K562 (cell line): Measurements from ENCODE around the gene TNFRSF11A. TPM values are rescaled to one million over a fixed set of nuclear protein-coding genes. Genes with fewer than 3 reads are reported as not detected.

Experiments used
- ATAC-seq: fragments of 200-7000 bp; cut with Tn5 transposase; 3 replicates; pipeline ENCODE4 v1.9.1; 2020; ENCODE audit warnings: moderate library complexity
- BruUV-seq: library from RNA; stranded (reverse); fragments of 400-500 nt; replicated peaks from 2 replicates; lab custom pipeline; 2021; lab: Mats Ljungman, UMichigan
- CTCF ChIA-PET: fragments of 300-600 bp; formaldehyde crosslinking; extraction: SDS; loops from one replicate; lab custom pipeline; 2021; ENCODE audit warnings: low intra/inter-chr PET ratio; lab: Yijun Ruan, JAX
- POLR2A ChIA-PET: fragments of 300-600, 350-650 bp; sonication (Branson Sonifier 250); formaldehyde crosslinking; extraction: SDS; loops from one replicate; lab custom pipeline; 2021; ENCODE audit warnings: antibody characterized with exemption, inconsistent platforms; lab: Yijun Ruan, JAX
- DNase-seq, 4 experiments: peaks; one replicate each; pipeline versions ENCODE4 v3.0.0 to v3.0.0-alpha.2; 2011 to 2018; ENCODE audit warnings: low spot score in 3 of 4, mixed read lengths in 3 of 4; ENCODE audit errors: extremely low read depth in 1 of 4
- FAIRE-seq: peaks from 2 replicates; lab custom pipeline; 2011; peaks lifted over from hg19 to GRCh38; lab: Jason Lieb, UNC
- H2AFZ ChIP-seq: 2 replicates; pipeline ENCODE4 v1.6.0; 2011; ENCODE audit warnings: low read depth, low read length, control low read depth, inconsistent platforms
- H3K27ac ChIP-seq: fragments of 200-600 bp; 3 replicates; pipeline ENCODE4 v1.8.0; 2011; ENCODE audit warnings: low read depth, mild to moderate bottlenecking, control low read depth, inconsistent platforms, low read length, moderate library complexity, mixed read lengths; ENCODE audit errors: extremely low read depth
- H3K27me3 ChIP-seq, 2 experiments: fragments of 300-600 bp in 1 of 2; 2 replicates in 1 of 2; 3 replicates in 1 of 2; pipeline versions ENCODE4 v1.6.0 to v1.8.0; 2011; ENCODE audit warnings: inconsistent platforms in 2 of 2, low read length in 2 of 2, mild to moderate bottlenecking in 1 of 2, mixed read lengths in 1 of 2, moderate library complexity in 1 of 2; ENCODE audit not compliant: control insufficient read depth in 2 of 2, insufficient read depth in 2 of 2
- H3K36me3 ChIP-seq: fragments of 300-600 bp; 3 replicates; pipeline ENCODE4 v1.8.0; 2011; ENCODE audit warnings: mild to moderate bottlenecking, low read length, inconsistent platforms; ENCODE audit not compliant: control insufficient read depth, insufficient read depth
- H3K4me1 ChIP-seq, 2 experiments: fragments of 200-600 bp in 1 of 2; replicated peaks in 1 of 2; 2 replicates in 1 of 2; 3 replicates in 1 of 2; pipeline versions ENCODE4 v1.5.1 to v1.8.0; 2011; ENCODE audit warnings: inconsistent platforms in 2 of 2, low read length in 2 of 2, mild to moderate bottlenecking in 1 of 2, mixed read lengths in 1 of 2, moderate library complexity in 1 of 2; ENCODE audit not compliant: control insufficient read depth in 2 of 2, insufficient read depth in 2 of 2
- H3K4me2 ChIP-seq: 2 replicates; pipeline ENCODE4 v1.6.1; 2011; ENCODE audit warnings: low read length, control low read depth, inconsistent platforms, mixed read lengths; ENCODE audit not compliant: insufficient read depth
- H3K4me3 ChIP-seq: fragments of 200-600 bp; sonication (generic), shearing (Covaris generic); 2 replicates; pipeline ENCODE4 v1.5.1; 2016; ENCODE audit warnings: control low read depth, inconsistent platforms
- H3K79me2 ChIP-seq: fragments of 200-600 bp; 3 replicates; pipeline ENCODE4 v1.8.0; 2011; ENCODE audit warnings: low read length, inconsistent platforms; ENCODE audit not compliant: control insufficient read depth, insufficient read depth
- H3K9ac ChIP-seq, 2 experiments: 2 replicates each; pipeline versions ENCODE4 v1.6.0 to v1.6.1; 2011; ENCODE audit warnings: low read depth in 2 of 2, low read length in 2 of 2, control low read depth in 1 of 2, inconsistent platforms in 1 of 2, mild to moderate bottlenecking in 1 of 2, mixed read lengths in 1 of 2; ENCODE audit not compliant: insufficient read depth in 1 of 2
- H3K9me1 ChIP-seq: one replicate; pipeline ENCODE4 v1.6.0; 2011; ENCODE audit warnings: inconsistent platforms, mild to moderate bottlenecking, low read length, moderate library complexity; ENCODE audit not compliant: control insufficient read depth, insufficient read depth
- H3K9me3 ChIP-seq: replicated peaks from 2 replicates; pipeline ENCODE4 v1.5.1; 2011; ENCODE audit warnings: low read depth, low read length, inconsistent platforms; ENCODE audit not compliant: control insufficient read depth, insufficient read depth
- H4K20me1 ChIP-seq: replicated peaks from 2 replicates; pipeline ENCODE4 v1.6.1; 2011; ENCODE audit warnings: low read length, inconsistent platforms, mixed read lengths; ENCODE audit not compliant: control insufficient read depth, insufficient read depth
- KDM2B ChIP-seq: fragments of 250-450 bp; sonication (Bioruptor Pico); IDR thresholded peaks from 2 replicates; pipeline ENCODE4 v1.8.0; 2021; ENCODE audit warnings: mild to moderate bottlenecking, moderate library complexity
- L3MBTL2 ChIP-seq: fragments of 450-650 bp; IDR thresholded peaks from 2 replicates; pipeline ENCODE4 v1.6.1; 2016; ENCODE audit warnings: mild to moderate bottlenecking, moderate library complexity
- PHTF2 ChIP-seq: fragments of 250-450 bp; sonication (Bioruptor Pico); IDR thresholded peaks from 2 replicates; pipeline ENCODE4 v1.5.0; 2021; ENCODE audit warnings: mild to moderate bottlenecking
- SAFB ChIP-seq: fragments of 200-400 bp; formaldehyde crosslinking; IDR thresholded peaks from 2 replicates; pipeline ENCODE4 v1.6.1; 2017; ENCODE audit warnings: low read depth, low read length, borderline replicate concordance
- SAP30 ChIP-seq: fragments of 200-600 bp; sonication (generic); IDR thresholded peaks from 2 replicates; pipeline ENCODE4 v1.6.1; 2012; ENCODE audit warnings: borderline replicate concordance, low read depth, mild to moderate bottlenecking, moderate library complexity, low read length, control low read depth, inconsistent platforms; ENCODE audit not compliant: insufficient read depth, poor library complexity, severe bottlenecking
- SUPT5H ChIP-seq: fragments of 450-650 bp; IDR thresholded peaks from 2 replicates; pipeline ENCODE4 v1.6.1; 2016
- ZC3H11A ChIP-seq: IDR thresholded peaks from 2 replicates; pipeline ENCODE4 v1.6.1; 2012; ENCODE audit warnings: low read depth, low read length, improper control_type of control experiment
- ZNF212 ChIP-seq: fragments of 450-650 bp; formaldehyde crosslinking; IDR thresholded peaks from 2 replicates; pipeline ENCODE4 v1.4.0; 2020; ENCODE audit warnings: mild to moderate bottlenecking
- WGBS: fragments of 100-300 bp; shearing (Covaris generic); methylation state at CpG from one replicate; pipeline ENCODE4 v1.1.6; 2016; ENCODE audit warnings: low coverage, mixed read lengths; ENCODE audit not compliant: insufficient coverage; ENCODE audit errors: missing lambda C conversion rate; 5-methylcytosine and 5-hydroxymethylcytosine counted together
- in situ Hi-C: fragments of 300-500 bp; cut with MboI; formaldehyde crosslinking; loops from 4 replicates; pipeline ENCODE4 v1.15.0; 2018; ENCODE audit warnings: inconsistent platforms, mixed read lengths
- intact Hi-C: fragments of 100-400 bp; cut with micrococcal nuclease; formaldehyde crosslinking; loops from 2 replicates; pipeline ENCODE4 v1.14.2; 2022
- polyA plus RNA-seq, 8 experiments: library from polyadenylated mRNA; depleted of rRNA in 4 of 8; stranded (reverse) in 5 of 8; unstranded in 3 of 8; fragments of >200 nt; fragmentation: Nextera tagmentation in 2 of 8; fragmentation: Illumina TruSeq in 1 of 8; extraction: Ambion mirVana in 2 of 8; extraction: Trizol in 1 of 8; gene quantifications; 2 replicates each; pipeline versions ENCODE4 v1.2.1 to v1.2.3, GENCODE V29; 2011 to 2014; ENCODE audit warnings: inconsistent platforms in 1 of 8, missing spikeins in 1 of 8
- total RNA-seq, 7 experiments: library from RNA; depleted of rRNA in 6 of 7; stranded (reverse); fragments of >200 nt in 6 of 7; fragmentation: Illumina TruSeq in 2 of 7; extraction: Trizol in 2 of 7; gene quantifications; 2 replicates each; pipeline versions ENCODE4 v1.2.1 to v1.2.3, GENCODE V29; 2011 to 2021; ENCODE audit warnings: low replicate concordance in 1 of 7
- TF ChIP-seq, protein P1 (sequence below): fragments of 250-450 bp; sonication (Bioruptor Pico); IDR thresholded peaks from 2 replicates; pipeline ENCODE4 v1.5.0; 2020; ENCODE audit warnings: mild to moderate bottlenecking
- TF ChIP-seq, protein P2 (sequence below), 2 experiments: fragments of 250-450 bp in 1 of 2; fragments of 450-650 bp in 1 of 2; sonication (Bioruptor Pico) in 1 of 2; IDR thresholded peaks; 2 replicates each; pipeline versions ENCODE4 v1.6.1 to v1.8.0; 2016 to 2021; ENCODE audit warnings: mild to moderate bottlenecking in 2 of 2, moderate library complexity in 2 of 2, missing compliant biosample characterization in 1 of 2, missing genetic modification characterization in 1 of 2
- TF ChIP-seq, protein P3 (sequence below): IDR thresholded peaks from 2 replicates; pipeline ENCODE4 v1.6.1; 2011; ENCODE audit warnings: borderline replicate concordance, low read depth, mild to moderate bottlenecking, moderate library complexity, low read length; ENCODE audit not compliant: insufficient read depth, poor library complexity, severe bottlenecking
- TF ChIP-seq, protein P4 (sequence below): sonication (generic); formaldehyde crosslinking; IDR thresholded peaks from 2 replicates; pipeline ENCODE4 v1.9.0; 2022; ENCODE audit warnings: mild to moderate bottlenecking, missing genetic modification reagents

TNFRSF11A gene
- total and polyA plus RNA-seq, 9 of the 15 experiments (the other 6 are each of a cell fraction or from before 2014, with no cell fraction given), result 0.03 to 0.06 (median 0.04) TPM; not detected in 6

DNA sequence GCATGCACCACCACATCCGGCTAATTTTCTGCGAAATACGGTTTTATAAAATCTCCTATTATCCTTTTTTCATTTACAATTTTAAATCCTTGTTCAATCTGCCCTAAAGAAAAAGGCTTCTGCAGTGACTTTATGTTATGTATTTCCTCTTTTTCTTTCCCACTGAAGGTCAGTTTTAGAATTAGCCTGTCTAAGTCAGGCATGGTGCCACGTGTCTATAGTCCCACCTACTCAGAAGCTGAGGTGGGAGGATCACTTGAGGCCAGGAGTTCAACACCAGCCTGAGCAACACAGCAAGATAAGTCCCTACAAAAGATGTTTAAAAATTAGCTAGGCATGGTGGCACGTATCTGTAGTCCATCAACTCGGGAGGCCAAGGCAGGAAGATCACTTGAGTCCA lies 39.8 kb upstream of the TNFRSF11A start:
- Histone ChIP-seq H3K4me1 (no peaks in the 10 kb centered on the region), H3K4me3 (no peak overlapping the region), H3K27me3 (no peaks in the 10 kb centered on the region), H3K79me2 (no peaks in the 10 kb centered on the region), H3K9ac (no peak overlapping the region), H2AFZ (no peak overlapping the region), H3K27ac (no peak overlapping the region), H3K4me2 (no peak overlapping the region), H3K9me1 (peaks cover 3% of the 10 kb centered on the region), H4K20me1 (no peaks in the 10 kb centered on the region), H3K36me3 (peaks cover 4% of the 10 kb centered on the region; the same call in 1 of the 3 replicates)
- no peak for DNase-seq
- POLR2A ChIA-PET, result no interaction called here
- intact Hi-C loops, result no loop called here
- FAIRE-seq, result no peak
- in situ Hi-C loops, result no loop called here
- 87% methylated on average over 6 of the region's 6 CpGs for WGBS
- BruUV-seq, result no TSS peak
- CTCF ChIA-PET, result no interaction called here
- ATAC-seq, result no peak
- no peak for TF ChIP-seq SUPT5H
- TF ChIP-seq L3MBTL2, result no peak
- TF ChIP-seq PHTF2 (CRISPR knock-in tag), result no peak
- TF ChIP-seq, protein P1, sequence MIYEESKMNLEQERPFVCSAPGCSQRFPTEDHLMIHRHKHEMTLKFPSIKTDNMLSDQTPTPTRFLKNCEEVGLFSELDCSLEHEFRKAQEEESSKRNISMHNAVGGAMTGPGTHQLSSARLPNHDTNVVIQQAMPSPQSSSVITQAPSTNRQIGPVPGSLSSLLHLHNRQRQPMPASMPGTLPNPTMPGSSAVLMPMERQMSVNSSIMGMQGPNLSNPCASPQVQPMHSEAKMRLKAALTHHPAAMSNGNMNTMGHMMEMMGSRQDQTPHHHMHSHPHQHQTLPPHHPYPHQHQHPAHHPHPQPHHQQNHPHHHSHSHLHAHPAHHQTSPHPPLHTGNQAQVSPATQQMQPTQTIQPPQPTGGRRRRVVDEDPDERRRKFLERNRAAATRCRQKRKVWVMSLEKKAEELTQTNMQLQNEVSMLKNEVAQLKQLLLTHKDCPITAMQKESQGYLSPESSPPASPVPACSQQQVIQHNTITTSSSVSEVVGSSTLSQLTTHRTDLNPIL (CRISPR knock-in tag), result no peak
- TF ChIP-seq, protein P2, sequence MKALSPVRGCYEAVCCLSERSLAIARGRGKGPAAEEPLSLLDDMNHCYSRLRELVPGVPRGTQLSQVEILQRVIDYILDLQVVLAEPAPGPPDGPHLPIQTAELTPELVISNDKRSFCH (CRISPR knock-in tag; IDR thresholded peaks at IDR 0.05), result no peak
- TF ChIP-seq, protein P2 (tag; IDR thresholded peaks at IDR 0.05), result no peak
- TF ChIP-seq KDM2B, result no peak
- TF ChIP-seq SAP30, result no peak
- TF ChIP-seq ZC3H11A, result no peak
- TF ChIP-seq, protein P3, sequence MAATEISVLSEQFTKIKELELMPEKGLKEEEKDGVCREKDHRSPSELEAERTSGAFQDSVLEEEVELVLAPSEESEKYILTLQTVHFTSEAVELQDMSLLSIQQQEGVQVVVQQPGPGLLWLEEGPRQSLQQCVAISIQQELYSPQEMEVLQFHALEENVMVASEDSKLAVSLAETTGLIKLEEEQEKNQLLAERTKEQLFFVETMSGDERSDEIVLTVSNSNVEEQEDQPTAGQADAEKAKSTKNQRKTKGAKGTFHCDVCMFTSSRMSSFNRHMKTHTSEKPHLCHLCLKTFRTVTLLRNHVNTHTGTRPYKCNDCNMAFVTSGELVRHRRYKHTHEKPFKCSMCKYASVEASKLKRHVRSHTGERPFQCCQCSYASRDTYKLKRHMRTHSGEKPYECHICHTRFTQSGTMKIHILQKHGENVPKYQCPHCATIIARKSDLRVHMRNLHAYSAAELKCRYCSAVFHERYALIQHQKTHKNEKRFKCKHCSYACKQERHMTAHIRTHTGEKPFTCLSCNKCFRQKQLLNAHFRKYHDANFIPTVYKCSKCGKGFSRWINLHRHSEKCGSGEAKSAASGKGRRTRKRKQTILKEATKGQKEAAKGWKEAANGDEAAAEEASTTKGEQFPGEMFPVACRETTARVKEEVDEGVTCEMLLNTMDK, result no peak
- TF ChIP-seq SAFB, result no peak
- TF ChIP-seq, protein P4, sequence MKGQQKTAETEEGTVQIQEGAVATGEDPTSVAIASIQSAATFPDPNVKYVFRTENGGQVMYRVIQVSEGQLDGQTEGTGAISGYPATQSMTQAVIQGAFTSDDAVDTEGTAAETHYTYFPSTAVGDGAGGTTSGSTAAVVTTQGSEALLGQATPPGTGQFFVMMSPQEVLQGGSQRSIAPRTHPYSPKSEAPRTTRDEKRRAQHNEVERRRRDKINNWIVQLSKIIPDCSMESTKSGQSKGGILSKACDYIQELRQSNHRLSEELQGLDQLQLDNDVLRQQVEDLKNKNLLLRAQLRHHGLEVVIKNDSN, result no peak
- TF ChIP-seq ZNF212 (CRISPR knock-in tag), result no peak
- TF ChIP-seq, all 486 proteins: peak for 0
- no peaks in the 10 kb centered on the region for H3K9me3 ChIP-seq
